K562 (cell line): ENCODE measurements around the gene LMAN1L. TPM values are rescaled to one million over a fixed set of nuclear protein-coding genes. Genes with fewer than 3 reads are reported as not detected.

Experiments used
- CBFA2T2 ChIP-seq: fragments of 450-650 bp; conservative IDR thresholded peaks from 2 replicates; pipeline ENCODE4 v1.6.1; 2017; ENCODE audit warnings: mild to moderate bottlenecking
- CREB5 ChIP-seq: fragments of 250-450 bp; sonication (Bioruptor Pico); IDR thresholded peaks from 2 replicates; pipeline ENCODE4 v1.5.0; 2020; ENCODE audit warnings: mild to moderate bottlenecking
- CREBBP ChIP-seq: IDR thresholded peaks from one replicate; pipeline ENCODE4 v1.6.1; 2012; ENCODE audit warnings: low read depth, mild to moderate bottlenecking, control low read depth, inconsistent platforms, low read length
- E2F4 ChIP-seq: sonication (generic); formaldehyde crosslinking; IDR thresholded peaks from 2 replicates; pipeline ENCODE4 v1.8.0; 2022; ENCODE audit warnings: mild to moderate bottlenecking, low read depth, missing genetic modification reagents
- ETV5 ChIP-seq: sonication (generic); formaldehyde crosslinking; IDR thresholded peaks from 2 replicates; pipeline ENCODE4 v1.4.0; 2020; ENCODE audit warnings: low read depth, mild to moderate bottlenecking, missing genetic modification reagents
- GATA2 ChIP-seq: sonication (generic); formaldehyde crosslinking; IDR thresholded peaks from 2 replicates; pipeline ENCODE4 v1.4.0; 2020; ENCODE audit warnings: mild to moderate bottlenecking, missing genetic modification reagents
- KAT7 ChIP-seq: sonication (generic); formaldehyde crosslinking; IDR thresholded peaks from 2 replicates; pipeline ENCODE4 v1.8.0; 2022; ENCODE audit warnings: missing genetic modification reagents, mild to moderate bottlenecking, borderline replicate concordance
- MAFK ChIP-seq: IDR thresholded peaks from 2 replicates; pipeline ENCODE4 v1.6.1; 2011; ENCODE audit warnings: low read length, improper control_type of control experiment
- MEF2A ChIP-seq: IDR thresholded peaks from 2 replicates; pipeline ENCODE4 v1.6.1; 2011; ENCODE audit warnings: low read depth, mild to moderate bottlenecking, low read length, moderate library complexity; ENCODE audit not compliant: control insufficient read depth
- NBN ChIP-seq: fragments of 450-650 bp; IDR thresholded peaks from 2 replicates; pipeline ENCODE4 v1.6.1; 2016; ENCODE audit warnings: low read depth, mild to moderate bottlenecking
- NCOA6 ChIP-seq: fragments of 450-650 bp; IDR thresholded peaks from 2 replicates; pipeline ENCODE4 v1.6.1; 2017; ENCODE audit warnings: mild to moderate bottlenecking
- RFX1 ChIP-seq: fragments of 450-650 bp; IDR thresholded peaks from 2 replicates; pipeline ENCODE4 v1.6.1; 2016; ENCODE audit warnings: mild to moderate bottlenecking, moderate library complexity
- SFPQ ChIP-seq: fragments of 200-400 bp; formaldehyde crosslinking; IDR thresholded peaks from 2 replicates; pipeline ENCODE4 v1.6.1; 2017; ENCODE audit warnings: mild to moderate bottlenecking, low read depth, low read length, moderate library complexity
- TAF9B ChIP-seq: fragments of 450-650 bp; IDR thresholded peaks from 2 replicates; pipeline ENCODE4 v1.6.1; 2018; ENCODE audit warnings: mild to moderate bottlenecking; ENCODE audit not compliant: partially characterized antibody
- TARDBP ChIP-seq: fragments of 450-650 bp; IDR thresholded peaks from 2 replicates; pipeline ENCODE4 v1.6.1; 2016
- TOE1 ChIP-seq, 2 experiments: fragments of 450-650 bp in 1 of 2; sonication (generic) in 1 of 2; formaldehyde crosslinking in 1 of 2; IDR thresholded peaks; 2 replicates each; pipeline versions ENCODE4 v1.7.1 to v1.8.0; 2016 to 2022; ENCODE audit warnings: borderline replicate concordance in 2 of 2, mild to moderate bottlenecking in 2 of 2, antibody characterized with exemption in 1 of 2, inconsistent platforms in 1 of 2, low read depth in 1 of 2, missing genetic modification reagents in 1 of 2, moderate library complexity in 1 of 2
- USF1 ChIP-seq: sonication (generic); formaldehyde crosslinking; IDR thresholded peaks from 2 replicates; pipeline ENCODE4 v1.9.0; 2022; ENCODE audit warnings: mild to moderate bottlenecking, missing genetic modification reagents
- ZBTB8A ChIP-seq: fragments of 450-650 bp; IDR thresholded peaks from 2 replicates; pipeline ENCODE4 v1.6.1; 2018; ENCODE audit warnings: mild to moderate bottlenecking, moderate library complexity; ENCODE audit not compliant: partially characterized antibody
- ZNF133 ChIP-seq: fragments of 250-450 bp; sonication (Bioruptor Pico); IDR thresholded peaks from 2 replicates; pipeline ENCODE4 v1.4.0; 2020; ENCODE audit warnings: mild to moderate bottlenecking
- ZNF695 ChIP-seq: fragments of 450-650 bp; formaldehyde crosslinking; IDR thresholded peaks from 2 replicates; pipeline ENCODE4 v1.4.0; 2020; ENCODE audit warnings: mild to moderate bottlenecking, moderate library complexity
- ZNF785 ChIP-seq: fragments of 250-450 bp; sonication (Bioruptor Pico); IDR thresholded peaks from 2 replicates; pipeline ENCODE4 v1.4.0; 2020; ENCODE audit warnings: mild to moderate bottlenecking
- polyA plus RNA-seq, 8 experiments: library from polyadenylated mRNA; depleted of rRNA in 4 of 8; stranded (reverse) in 5 of 8; unstranded in 3 of 8; fragments of >200 nt; fragmentation: Nextera tagmentation in 2 of 8; fragmentation: Illumina TruSeq in 1 of 8; extraction: Ambion mirVana in 2 of 8; extraction: Trizol in 1 of 8; gene quantifications; 2 replicates each; pipeline versions ENCODE4 v1.2.1 to v1.2.3, GENCODE V29; 2011 to 2014; ENCODE audit warnings: inconsistent platforms in 1 of 8, missing spikeins in 1 of 8
- total RNA-seq, 7 experiments: library from RNA; depleted of rRNA in 6 of 7; stranded (reverse); fragments of >200 nt in 6 of 7; fragmentation: Illumina TruSeq in 2 of 7; extraction: Trizol in 2 of 7; gene quantifications; 2 replicates each; pipeline versions ENCODE4 v1.2.1 to v1.2.3, GENCODE V29; 2011 to 2021; ENCODE audit warnings: low replicate concordance in 1 of 7
- TF ChIP-seq, protein P1 (sequence below): fragments of 250-450 bp; sonication (Bioruptor Pico); IDR thresholded peaks from 2 replicates; pipeline ENCODE4 v1.9.0; 2021; ENCODE audit warnings: mild to moderate bottlenecking

LMAN1L gene
- total and polyA plus RNA-seq, 9 of the 15 experiments (the other 6 are each of a cell fraction or from before 2014, with no cell fraction given), result not detected

- TF ChIP-seq ZNF695 (CRISPR knock-in tag) (no peak), ZNF785 (CRISPR knock-in tag) (no peak), MAFK (no peak), ZNF133 (CRISPR knock-in tag) (no peak), ZBTB8A (no peak), SFPQ (no peak), USF1 (CRISPR knock-in tag) (peak; percentile 95), GATA2 (CRISPR knock-in tag) (no peak), ETV5 (peak; percentile 71; the same call in 1 of the 2 replicates), TOE1 (IDR thresholded peaks at IDR 0.05; ENCODE audit: borderline replicate concordance) (peak; percentile 82; the same call in 1 of the 2 replicates), TOE1 (CRISPR knock-in tag; IDR thresholded peaks at IDR 0.05; ENCODE audit: borderline replicate concordance, low read depth) (peak; percentile 85; the same call in 1 of the 2 replicates), CREB5 (CRISPR knock-in tag) (no peak), TAF9B (no peak), TARDBP (peak; percentile 43; the same call in 1 of the 2 replicates), NBN (peak; percentile 15; the same call in 1 of the 2 replicates), MEF2A (no peak), CBFA2T2 (peak; percentile 46), RFX1 (no peak), NCOA6 (no peak), E2F4 (CRISPR knock-in tag) (no peak), KAT7 (peak; percentile 65; the same call in 1 of the 2 replicates), CREBBP (no peak)
- TF ChIP-seq, protein P1, sequence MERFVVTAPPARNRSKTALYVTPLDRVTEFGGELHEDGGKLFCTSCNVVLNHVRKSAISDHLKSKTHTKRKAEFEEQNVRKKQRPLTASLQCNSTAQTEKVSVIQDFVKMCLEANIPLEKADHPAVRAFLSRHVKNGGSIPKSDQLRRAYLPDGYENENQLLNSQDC (CRISPR knock-in tag), result no peak
These were observed 30.2 kb downstream of the LMAN1L start, which contains the start of gene ULK3 (continued) for GRCh38 chr15:74842581-74843444.
